HepG2 (cell line): ENCODE measurements around the gene CCDC88B.

Source experiments
- KLF16 ChIP-seq, 2 experiments: sonication (generic) in 1 of 2; formaldehyde crosslinking in 1 of 2; IDR thresholded peaks; 2 replicates each; pipeline versions ENCODE4 v1.6.1 to v1.8.0; 2016 to 2023; ENCODE audit warnings: missing genetic modification reagents in 2 of 2, missing compliant biosample characterization in 1 of 2
- RFXANK ChIP-seq: IDR thresholded peaks from 2 replicates; pipeline ENCODE4 v1.6.1; 2016
- ZNF547 ChIP-seq: sonication (generic); formaldehyde crosslinking; IDR thresholded peaks from 2 replicates; pipeline ENCODE4 v1.5.1; 2020; ENCODE audit warnings: mild to moderate bottlenecking, missing genetic modification reagents
- TF ChIP-seq, protein P1 (sequence below): sonication (generic); formaldehyde crosslinking; IDR thresholded peaks from 2 replicates; pipeline ENCODE4 v1.8.1; 2023; ENCODE audit warnings: mild to moderate bottlenecking, moderate library complexity, missing genetic modification reagents
- TF ChIP-seq, protein P2 (sequence below): sonication (generic); formaldehyde crosslinking; IDR thresholded peaks from 2 replicates; pipeline ENCODE4 v1.4.0; 2020; ENCODE audit warnings: low read depth, mild to moderate bottlenecking, missing genetic modification reagents

DNA sequence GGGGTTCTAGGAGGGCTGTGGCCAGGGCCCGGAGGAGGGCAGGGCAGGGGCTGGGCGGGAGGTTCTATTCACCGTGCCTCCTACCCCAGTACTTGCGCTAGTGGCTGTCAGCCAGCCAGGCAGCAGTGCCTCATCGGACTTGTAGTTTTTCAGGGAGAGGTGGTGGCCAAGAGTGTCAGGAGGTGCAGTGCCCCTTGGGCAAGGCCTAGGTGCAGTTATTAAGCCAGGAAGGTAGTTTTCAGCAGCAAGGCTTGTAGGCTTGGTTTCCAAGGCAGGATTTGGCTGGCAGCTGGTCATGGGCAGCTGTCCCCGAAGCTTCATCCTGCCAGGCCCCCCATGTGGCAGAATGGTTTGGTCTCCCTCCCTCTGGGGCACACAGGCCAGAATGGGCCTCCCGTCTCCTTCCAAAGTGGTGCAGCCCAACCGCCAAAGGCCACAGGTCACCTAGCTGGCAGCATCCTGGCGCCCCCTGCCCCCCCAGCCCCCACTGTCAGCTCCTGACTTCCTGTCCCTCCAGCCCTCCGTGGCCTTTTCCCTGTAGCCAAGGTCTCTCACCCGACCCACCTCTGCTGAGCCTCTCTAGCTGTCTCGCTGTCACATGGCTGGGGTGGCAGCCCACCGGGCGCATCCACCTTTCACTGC, 8.5 kb downstream of the CCDC88B start:
- TF ChIP-seq, protein P1, sequence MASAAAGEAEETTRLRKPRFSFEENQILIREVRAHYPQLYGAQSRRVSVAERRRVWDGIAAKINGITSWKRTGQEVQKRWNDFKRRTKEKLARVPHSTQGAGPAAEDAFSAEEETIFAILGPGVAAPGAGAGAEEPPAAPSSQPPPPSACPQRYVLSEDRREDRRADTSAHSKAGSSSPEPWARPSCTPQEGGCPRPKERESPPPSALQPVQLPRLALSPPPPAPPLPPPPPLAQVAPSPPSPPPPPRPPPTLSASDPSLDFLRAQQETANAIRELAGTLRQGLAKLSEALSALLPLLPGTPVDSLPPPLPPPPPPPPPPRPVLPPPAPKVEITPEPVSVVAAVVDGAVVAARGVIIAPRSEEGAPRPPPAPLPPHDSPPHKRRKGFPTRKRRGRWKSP (CRISPR knock-in tag), result no peak
- TF ChIP-seq RFXANK (CRISPR knock-in tag) (no peak), ZNF547 (CRISPR knock-in tag) (no peak), KLF16 (CRISPR knock-in tag; IDR thresholded peaks at IDR 0.05) (no peak)
- TF ChIP-seq, protein P2, sequence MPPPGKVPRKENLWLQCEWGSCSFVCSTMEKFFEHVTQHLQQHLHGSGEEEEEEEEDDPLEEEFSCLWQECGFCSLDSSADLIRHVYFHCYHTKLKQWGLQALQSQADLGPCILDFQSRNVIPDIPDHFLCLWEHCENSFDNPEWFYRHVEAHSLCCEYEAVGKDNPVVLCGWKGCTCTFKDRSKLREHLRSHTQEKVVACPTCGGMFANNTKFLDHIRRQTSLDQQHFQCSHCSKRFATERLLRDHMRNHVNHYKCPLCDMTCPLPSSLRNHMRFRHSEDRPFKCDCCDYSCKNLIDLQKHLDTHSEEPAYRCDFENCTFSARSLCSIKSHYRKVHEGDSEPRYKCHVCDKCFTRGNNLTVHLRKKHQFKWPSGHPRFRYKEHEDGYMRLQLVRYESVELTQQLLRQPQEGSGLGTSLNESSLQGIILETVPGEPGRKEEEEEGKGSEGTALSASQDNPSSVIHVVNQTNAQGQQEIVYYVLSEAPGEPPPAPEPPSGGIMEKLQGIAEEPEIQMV (CRISPR knock-in tag), result no peak
